ENCODE results near the gene FOXP3. TPM values are rescaled to one million over a fixed set of nuclear protein-coding genes. Genes with fewer than 3 reads are reported as not detected.

The FOXP3 gene
- total RNA-seq, 2 donors from 2014 or later = not detected

GRCh38 chrX:49257846-49258748 lies 6.4 kb downstream of the FOXP3 start:
- Histone ChIP-seq H3K27me3 (no peaks in the 10 kb centered on the region), H3K9me3 (no peaks in the 10 kb centered on the region), H3K4me3 (no peak overlapping the region), H3K27ac (no peak overlapping the region), H3K36me3 (no peaks in the 10 kb centered on the region), H3K4me1 (no peaks in the 10 kb centered on the region)
- DNase-seq (ENCODE audit: low spot score) = no peak
- no peak for TF ChIP-seq CTCF (IDR thresholded peaks at IDR 0.05)

- H3K9me3 ChIP-seq = no peaks in the 10 kb centered on the region
- no peak overlapping the region for H3K27ac ChIP-seq
- TF ChIP-seq CTCF (IDR thresholded peaks at IDR 0.05) = no peak
- H3K27me3 ChIP-seq = no peaks in the 10 kb centered on the region
- H3K36me3 ChIP-seq = no peaks in the 10 kb centered on the region
- H3K4me3 ChIP-seq = no peak overlapping the region
- no peak for DNase-seq (ENCODE audit: low spot score)
- no peaks in the 10 kb centered on the region for H3K4me1 ChIP-seq
Measured at GRCh38 chrX:49257074-49257790, 7.3 kb downstream of the FOXP3 start.

DNA sequence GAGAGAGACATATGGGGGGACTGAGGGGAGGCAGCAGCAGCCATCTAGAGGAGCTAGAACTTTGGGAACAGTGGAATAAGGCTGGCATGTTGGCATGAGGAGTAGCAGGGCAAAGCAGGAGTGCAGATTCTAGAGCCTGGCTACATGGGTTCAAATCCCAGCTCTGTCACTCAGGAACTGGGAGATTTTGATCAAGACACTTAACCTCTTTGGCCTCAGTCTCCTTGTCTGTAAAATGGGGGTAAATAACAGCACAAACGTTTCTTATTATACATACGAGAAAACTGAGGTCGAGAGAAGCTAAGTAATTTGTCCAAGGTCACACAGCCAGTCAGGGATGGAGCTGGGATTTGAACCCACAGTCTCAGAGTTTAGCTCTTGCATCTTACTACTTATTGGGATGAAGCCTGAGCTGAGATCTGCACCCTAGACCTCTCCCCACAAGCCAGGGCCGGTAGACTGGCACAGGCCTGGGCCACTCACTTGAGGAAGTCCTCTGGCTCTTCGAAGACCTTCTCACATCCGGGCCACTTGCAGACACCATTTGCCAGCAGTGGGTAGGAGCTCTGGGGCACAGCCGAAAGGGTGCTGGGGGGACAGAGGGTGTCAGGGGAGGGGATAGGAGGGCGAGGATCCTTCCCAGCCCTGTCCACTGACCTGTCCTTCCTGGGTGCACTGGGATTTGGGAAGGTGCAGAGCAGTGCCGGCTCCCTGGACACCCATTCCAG lies 8.1 kb downstream of the FOXP3 start:
- Histone ChIP-seq H3K36me3 (no peaks in the 10 kb centered on the region), H3K4me3 (no peak overlapping the region), H3K27ac (no peak overlapping the region), H3K4me1 (no peaks in the 10 kb centered on the region), H3K27me3 (no peaks in the 10 kb centered on the region), H3K9me3 (no peaks in the 10 kb centered on the region)
- DNase-seq (ENCODE audit: low spot score) = no peak
- TF ChIP-seq CTCF (IDR thresholded peaks at IDR 0.05) = no peak

DNA sequence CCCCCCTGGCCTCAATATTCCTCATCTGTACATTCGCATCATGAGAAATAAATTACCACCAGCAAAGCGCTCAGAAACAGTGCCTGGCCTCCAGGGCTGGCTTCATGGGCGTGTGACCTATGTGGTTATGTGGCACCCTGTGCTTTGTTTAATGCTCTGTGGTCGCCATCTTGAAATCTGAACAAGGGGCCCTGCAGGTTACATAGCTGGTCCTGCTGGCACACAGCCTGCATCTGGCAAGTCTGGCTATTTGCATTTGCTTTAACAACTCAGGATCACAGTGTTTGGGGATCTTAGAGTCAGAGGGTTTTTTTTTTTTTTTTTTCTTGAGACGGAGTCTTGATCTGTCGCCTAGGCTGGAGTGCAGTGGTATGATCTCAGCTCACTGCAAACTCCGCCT lies 9.9 kb downstream of the FOXP3 start:
- no peaks in the 10 kb centered on the region for H3K9me3 ChIP-seq
- no peaks in the 10 kb centered on the region for H3K4me1 ChIP-seq
- no peaks in the 10 kb centered on the region for H3K27me3 ChIP-seq
- peaks cover 1% of the 10 kb centered on the region for H3K36me3 ChIP-seq
- no peak for TF ChIP-seq CTCF (IDR thresholded peaks at IDR 0.05)
- H3K27ac ChIP-seq = no peak overlapping the region
- no peak for DNase-seq (ENCODE audit: low spot score)
- H3K4me3 ChIP-seq = no peak overlapping the region

GRCh38 chrX:49251325-49251724 lies 13.2 kb downstream of the FOXP3 start:
- no peak overlapping the region for H3K27ac ChIP-seq
- DNase-seq (ENCODE audit: low spot score) = no peak
- no peak overlapping the region for H3K4me3 ChIP-seq
- no peak for TF ChIP-seq CTCF (IDR thresholded peaks at IDR 0.05)
- no peaks in the 10 kb centered on the region for H3K9me3 ChIP-seq
- no peaks in the 10 kb centered on the region for H3K27me3 ChIP-seq
- no peaks in the 10 kb centered on the region for H3K4me1 ChIP-seq
- peaks cover 26% of the 10 kb centered on the region for H3K36me3 ChIP-seq
